ENCODE results near the gene NKX2-2.

The NKX2-2 gene

GRCh38 chr20:21521596-21522480 lies 8.0 kb upstream of the NKX2-2 start:
- no peak for DNase-seq

GRCh38 chr20:21520702-21521595 lies 7.1 kb upstream of the NKX2-2 start:
- peak; percentile 65 for DNase-seq

GRCh38 chr20:21519136-21519584 lies 5.3 kb upstream of the NKX2-2 start:
- DNase-seq = no peak

GRCh38 chr20:21518292-21518991 lies 4.6 kb upstream of the NKX2-2 start:
- no peak for DNase-seq

GRCh38 chr20:21517566-21518277 lies 3.9 kb upstream of the NKX2-2 start:
- DNase-seq = no peak

GRCh38 chr20:21516861-21517565 lies 3.1 kb upstream of the NKX2-2 start:
- DNase-seq = no peak

- DNase-seq = no peak
These were observed 2.3 kb upstream of the NKX2-2 start for GRCh38 chr20:21516180-21516567.

- no peak for DNase-seq
These were observed 1.7 kb upstream of the NKX2-2 start for GRCh38 chr20:21515300-21516179.

- DNase-seq = no peak
These were observed 838 bp upstream of the NKX2-2 start for GRCh38 chr20:21514553-21515251.

GRCh38 chr20:21513181-21513663 lies 642 bp downstream of the NKX2-2 start:
- DNase-seq = peak; percentile 64

GRCh38 chr20:21512634-21513180 lies 1.2 kb downstream of the NKX2-2 start:
- peak; percentile 59 for DNase-seq

GRCh38 chr20:21511850-21512633 lies 1.8 kb downstream of the NKX2-2 start:
- DNase-seq = peak; percentile 63

- no peak for DNase-seq
These were observed 2.4 kb downstream of the NKX2-2 start for GRCh38 chr20:21511485-21511849.

GRCh38 chr20:21510414-21511384 lies 3.2 kb downstream of the NKX2-2 start:
- no peak for DNase-seq

- peak; percentile 62 for DNase-seq
These were observed 4.1 kb downstream of the NKX2-2 start for GRCh38 chr20:21509597-21510371.

GRCh38 chr20:21509079-21509596 lies 4.7 kb downstream of the NKX2-2 start:
- no peak for DNase-seq

Data from activated CD8-positive, alpha-beta memory T cell treated with anti-CD3 and anti-CD28 coated beads, Interleukin-2, amount 50 U/mL, for 48 hours (primary cell).